Thyroid gland (tissue), 4 donors: ENCODE results near the gene KCNQ1OT1. TPM values are rescaled to one million over a fixed set of nuclear protein-coding genes. Genes with fewer than 3 reads are reported as not detected.

Source experiments
- DNase-seq, 2 donors: peaks; one replicate each; pipeline ENCODE4 v3.0.0-alpha.2; 2019
- H3K27ac ChIP-seq, 3 donors: fragments of 200-600 bp; sonication (generic); 1 replicate in 2 of 3; 2 replicates in 1 of 3; pipeline ENCODE4 v1.5.1; 2016 to 2019; ENCODE audit warnings: mild to moderate bottlenecking in 1 of 3, moderate library complexity in 1 of 3
- H3K27me3 ChIP-seq: fragments of 200-600 bp; sonication (generic); one replicate; pipeline ENCODE4 v1.5.1; 2019
- H3K36me3 ChIP-seq, 2 donors: fragments of 200-600 bp; sonication (generic); one replicate each; pipeline ENCODE4 v1.5.1; 2016 to 2019
- H3K4me1 ChIP-seq, 2 donors: fragments of 200-600 bp; sonication (generic); one replicate each; pipeline ENCODE4 v1.5.1; 2017 to 2019
- H3K4me3 ChIP-seq, 3 donors: fragments of 200-600 bp; sonication (generic); replicated peaks in 1 of 3; 1 replicate in 2 of 3; 2 replicates in 1 of 3; pipeline ENCODE4 v1.5.1; 2016; ENCODE audit warnings: mild to moderate bottlenecking in 1 of 3
- H3K9me3 ChIP-seq: fragments of 200-600 bp; sonication (generic); one replicate; pipeline ENCODE4 v1.5.1; 2017
- CTCF ChIP-seq, 6 experiments: fragments of 200-600 bp in 3 of 6; fragments of 450-650 bp in 3 of 6; sonication (generic) in 3 of 6; IDR thresholded peaks; one replicate each; pipeline ENCODE4 v1.5.1; 2016 to 2019; ENCODE audit warnings: antibody characterized with exemption in 6 of 6, mild to moderate bottlenecking in 2 of 6, inconsistent platforms in 1 of 6, moderate library complexity in 1 of 6
- POLR2A ChIP-seq, 2 donors: fragments of 450-650 bp; IDR thresholded peaks; one replicate each; pipeline ENCODE4 v1.6.1; 2017; ENCODE audit warnings: antibody characterized with exemption in 2 of 2, mild to moderate bottlenecking in 2 of 2, moderate library complexity in 1 of 2
- WGBS, 2 donors: methylation state at CpG; one replicate each; pipeline ENCODE4 v1.1.5; 2017; 5-methylcytosine and 5-hydroxymethylcytosine counted together
- intact Hi-C: fragments of 100-400 bp; cut with DNase I; formaldehyde crosslinking; loops from one replicate; pipeline ENCODE4 v1.15.1; 2023
- total RNA-seq, 4 donors: library from RNA; depleted of rRNA; stranded (reverse); fragments of >200 nt; gene quantifications; one replicate each; pipeline ENCODE4 v1.2.3, GENCODE V29; 2016

The KCNQ1OT1 gene
- total RNA-seq, result 1 to 10 TPM; 2.0 to 4.1 (median 3.2) TPM

GRCh38 chr11:2699531-2700414 is at the start of gene KCNQ1OT1:
Gene KCNQ1OT1 (minus strand): TSS chr11:2699994.
- H3K9me3 ChIP-seq, result no peaks in the 10 kb centered on the region
- no peaks in the 10 kb centered on the region for H3K36me3 ChIP-seq
- intact Hi-C loops, result loop anchor here (10.0 kb wide), 1 partner anchor 185 kb away; the partner anchor contains the start of gene CDKN1C
- peak within 1 kb of the TSS; percentile 87 to 91 (median 89) for H3K27ac ChIP-seq
- no peaks in the 10 kb centered on the region for H3K27me3 ChIP-seq
- peaks cover 23 to 30% of the 10 kb centered on the region in 2 donors for H3K4me1 ChIP-seq
- TF ChIP-seq CTCF (IDR thresholded peaks at IDR 0.05), result no peak
- TF ChIP-seq POLR2A (IDR thresholded peaks at IDR 0.05), result peak; percentile 90 to 98
- DNase-seq, result peak; percentile 91 to 93
- 65 to 79% methylated on average over 51 to 52 of the region's 98 CpGs for WGBS, 2 donors
- H3K4me3 ChIP-seq, result peak within 1 kb of the TSS; percentile 5 to 67 (median 54)

- DNase-seq, result no peak
- intact Hi-C loops, result no loop called here
- H3K36me3 ChIP-seq, result no peaks in the 10 kb centered on the region
- H3K27ac ChIP-seq, result no peak overlapping the region
- no peak for TF ChIP-seq POLR2A (IDR thresholded peaks at IDR 0.05)
- no peak for TF ChIP-seq CTCF (IDR thresholded peaks at IDR 0.05)
- H3K4me3 ChIP-seq, result no peak overlapping the region
- H3K4me1 ChIP-seq, result peaks cover 17 to 18% of the 10 kb centered on the region in 2 donors
- no peaks in the 10 kb centered on the region for H3K9me3 ChIP-seq
- no peaks in the 10 kb centered on the region for H3K27me3 ChIP-seq
- 95 to 97% methylated on average over 16 of the region's 17 CpGs for WGBS, 2 donors
Measured at GRCh38 chr11:2748814-2749554, 49.2 kb upstream of the KCNQ1OT1 start.

- no peak for TF ChIP-seq POLR2A (IDR thresholded peaks at IDR 0.05)
- TF ChIP-seq CTCF (IDR thresholded peaks at IDR 0.05), result no peak
- Histone ChIP-seq H3K9me3 (no peaks in the 10 kb centered on the region), H3K4me1 (peaks cover 16 to 17% of the 10 kb centered on the region in 2 donors), H3K27ac (peak overlapping the region in 1 of 3 donors; percentile 63), H3K27me3 (no peaks in the 10 kb centered on the region), H3K36me3 (no peaks in the 10 kb centered on the region), H3K4me3 (no peak overlapping the region)
- DNase-seq, result no peak
- intact Hi-C loops, result no loop called here
- 93% methylated on average over 2 to 6 of the region's 11 CpGs for WGBS, 2 donors
Measured at GRCh38 chr11:2748061-2748813, 48.4 kb upstream of the KCNQ1OT1 start.

GRCh38 chr11:2747248-2748027 is 47.6 kb upstream of the KCNQ1OT1 start:
- intact Hi-C loops, result no loop called here
- no peak for TF ChIP-seq CTCF (IDR thresholded peaks at IDR 0.05)
- TF ChIP-seq POLR2A (IDR thresholded peaks at IDR 0.05), result no peak

More at GRCh38 chr11:2747248-2748027, 47.6 kb upstream of the KCNQ1OT1 start:
- DNase-seq, result peak; percentile 44 to 49
- no peaks in the 10 kb centered on the region for H3K36me3 ChIP-seq
- no peaks in the 10 kb centered on the region for H3K9me3 ChIP-seq
- H3K4me3 ChIP-seq, result no peak overlapping the region
- H3K4me1 ChIP-seq, result peaks cover 10 to 17% of the 10 kb centered on the region in 2 donors
- H3K27ac ChIP-seq, result peak overlapping the region in 1 of 3 donors; percentile 63
- 58 to 81% methylated on average over 15 to 16 of the region's 16 CpGs for WGBS, 2 donors
- H3K27me3 ChIP-seq, result no peaks in the 10 kb centered on the region
